Activated naive CD4-positive, alpha-beta T cell treated with anti-CD3 and anti-CD28 coated beads for 36 hours (primary cell): Measurements from ENCODE around the gene KIF26A. TPM values are rescaled to one million over a fixed set of nuclear protein-coding genes. Genes with fewer than 3 reads are reported as not detected.

Experiments
- CTCF ChIA-PET: fragments of 350-600 bp; sonication (Branson Sonifier 250); formaldehyde crosslinking; loops from one replicate; lab custom pipeline; 2021; ENCODE audit warnings: antibody characterized with exemption; lab: Charles Lee
- DNase-seq: peaks from one replicate; pipeline ENCODE4 v3.0.0-alpha.2; 2020
- H3K27ac Mint-ChIP-seq: one replicate; pipeline ENCODE4 v1.8.0; 2021; ENCODE audit warnings: mild to moderate bottlenecking, mixed read lengths
- H3K27me3 Mint-ChIP-seq: one replicate; pipeline ENCODE4 v1.8.0; 2021; ENCODE audit warnings: low read depth, mixed read lengths
- H3K36me3 Mint-ChIP-seq: one replicate; pipeline ENCODE4 v1.8.0; 2021; ENCODE audit warnings: low read depth, mixed read lengths
- H3K4me1 Mint-ChIP-seq: one replicate; pipeline ENCODE4 v1.8.0; 2021; ENCODE audit warnings: low read depth, mixed read lengths
- H3K4me3 Mint-ChIP-seq: one replicate; pipeline ENCODE4 v1.8.0; 2021; ENCODE audit warnings: mild to moderate bottlenecking, moderate library complexity, mixed read lengths
- H3K9me3 Mint-ChIP-seq: one replicate; pipeline ENCODE4 v1.8.0; 2021; ENCODE audit warnings: mixed read lengths
- intact Hi-C: fragments of 100-400 bp; cut with micrococcal nuclease; formaldehyde crosslinking; loops from one replicate; pipeline ENCODE4 v1.15.1; 2023
- total RNA-seq, 2 experiments: library from RNA; stranded (reverse); gene quantifications; one replicate each; pipeline ENCODE4 v1.2.3, GENCODE V29; 2021

The KIF26A gene
- total RNA-seq, 2 experiments from 2014 or later, result 0.07 TPM

DNA sequence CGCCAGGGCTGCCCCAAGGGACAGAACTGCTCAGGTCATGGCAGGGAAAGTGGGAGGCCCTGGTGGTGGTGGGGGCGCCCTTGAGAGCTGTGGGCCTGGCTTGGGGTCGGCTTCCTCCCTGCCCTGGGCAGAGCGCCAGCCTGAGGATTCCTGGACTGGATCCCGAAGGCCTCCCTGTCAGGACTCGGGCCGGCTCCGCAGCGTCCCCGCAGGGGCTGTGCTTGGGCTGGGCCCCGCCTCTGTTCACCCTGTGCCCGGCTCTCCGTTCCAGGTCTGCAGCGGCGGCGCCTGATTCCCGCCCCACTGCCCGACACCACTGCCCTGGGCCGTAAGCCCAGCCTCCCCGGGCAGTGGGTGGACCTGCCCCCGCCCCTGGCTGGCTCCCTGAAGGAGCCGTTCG is 39.9 kb downstream of the KIF26A start:
- Mint-ChIP-seq H3K9me3 (no peaks in the 10 kb centered on the region), H3K4me1 (no peaks in the 10 kb centered on the region)

DNA sequence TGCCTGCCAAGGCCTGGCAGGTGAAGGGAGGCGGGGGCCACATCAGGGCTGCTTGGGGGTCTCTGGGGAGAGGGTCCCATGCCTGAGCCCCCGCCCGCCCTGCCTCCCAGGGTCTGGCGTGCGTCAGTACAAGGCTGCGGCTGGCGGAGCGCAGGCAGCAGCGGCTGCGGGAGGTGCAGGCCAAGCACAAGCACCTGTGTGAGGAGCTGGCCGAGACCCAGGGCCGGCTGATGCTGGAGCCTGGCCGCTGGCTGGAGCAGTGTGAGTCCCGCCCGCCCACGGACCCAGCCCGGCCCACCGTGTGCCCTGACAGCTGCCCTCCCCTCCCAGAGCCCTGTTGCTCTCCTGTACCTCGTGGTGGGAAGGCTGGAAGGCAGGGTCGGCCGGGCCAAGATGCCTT is 40.7 kb downstream of the KIF26A start:
- Mint-ChIP-seq H3K9me3 (no peaks in the 10 kb centered on the region), H3K4me1 (no peaks in the 10 kb centered on the region), H3K27me3 (no peaks in the 10 kb centered on the region), H3K36me3 (no peaks in the 10 kb centered on the region), H3K27ac (no peak overlapping the region), H3K4me3 (no peak overlapping the region)
- CTCF ChIA-PET, result no interaction called here
- intact Hi-C loops, result no loop called here
- no peak for DNase-seq

More for the DNA sequence above, 39.9 kb downstream of the KIF26A start:
- intact Hi-C loops, result no loop called here
- H3K27ac Mint-ChIP-seq, result no peak overlapping the region
- no peaks in the 10 kb centered on the region for H3K36me3 Mint-ChIP-seq
- H3K27me3 Mint-ChIP-seq, result no peaks in the 10 kb centered on the region
- no peak overlapping the region for H3K4me3 Mint-ChIP-seq
- CTCF ChIA-PET, result no interaction called here
- DNase-seq, result no peak

DNA sequence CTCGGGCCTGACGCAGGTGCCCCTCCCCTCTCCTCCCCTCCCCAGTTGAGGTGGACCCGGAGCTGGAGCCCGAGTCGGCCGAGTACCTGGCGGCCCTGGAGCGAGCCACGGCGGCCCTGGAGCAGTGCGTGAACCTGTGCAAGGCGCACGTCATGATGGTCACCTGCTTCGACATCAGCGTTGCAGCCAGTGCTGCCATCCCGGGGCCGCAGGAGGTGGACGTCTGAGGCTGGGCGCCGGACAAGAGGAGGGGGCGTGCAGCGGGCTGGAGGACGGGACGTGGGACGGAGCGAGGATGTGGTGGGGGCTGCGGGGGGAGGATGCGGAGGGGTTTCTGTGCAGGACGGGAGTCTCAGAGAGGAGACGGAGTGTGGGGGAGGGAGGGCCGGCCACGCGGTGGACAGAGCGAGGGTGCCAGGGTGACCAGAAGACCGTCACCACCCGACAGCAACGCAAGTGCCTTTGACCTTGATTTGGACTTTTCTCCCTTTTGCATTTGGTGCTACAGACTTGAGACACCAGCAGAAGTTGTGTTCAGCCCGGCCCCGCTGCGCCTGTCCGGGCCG is 41.3 kb downstream of the KIF26A start:
- no peaks in the 10 kb centered on the region for H3K4me1 Mint-ChIP-seq
- DNase-seq, result no peak
- no peak overlapping the region for H3K4me3 Mint-ChIP-seq
- H3K27me3 Mint-ChIP-seq, result no peaks in the 10 kb centered on the region
- H3K36me3 Mint-ChIP-seq, result no peaks in the 10 kb centered on the region
- no peak overlapping the region for H3K27ac Mint-ChIP-seq
- intact Hi-C loops, result no loop called here
- CTCF ChIA-PET, result no interaction called here
- no peaks in the 10 kb centered on the region for H3K9me3 Mint-ChIP-seq

DNA sequence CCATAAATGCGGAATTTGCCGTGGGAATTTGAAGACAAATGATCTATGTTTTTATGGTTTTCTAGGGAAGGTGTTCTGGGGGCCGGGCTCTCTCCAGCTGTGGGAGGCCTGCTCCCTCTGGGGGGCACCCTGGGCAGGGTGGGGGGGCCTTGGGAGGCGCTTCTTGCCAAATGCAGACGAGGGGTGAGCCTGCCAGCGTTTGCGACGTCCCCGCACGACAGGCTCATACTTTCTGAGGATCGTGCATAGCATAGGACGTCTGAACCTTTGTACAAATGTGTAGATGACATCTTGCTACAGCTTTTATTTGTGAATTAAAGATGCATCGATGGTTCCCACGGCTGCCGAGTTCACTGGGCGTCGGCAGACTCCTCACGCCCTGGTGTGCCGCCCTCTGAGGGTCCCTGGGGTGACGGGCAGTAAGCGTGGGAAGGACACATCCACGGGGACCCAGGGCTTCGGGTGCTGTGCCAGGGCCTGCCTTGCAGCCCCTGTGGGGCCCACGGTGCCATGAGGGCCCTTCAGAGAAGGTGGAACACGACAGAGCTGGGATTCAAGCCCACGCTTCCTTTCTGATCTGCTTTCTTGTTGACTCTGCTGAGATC is 42.3 kb downstream of the KIF26A start:
- Mint-ChIP-seq H3K27ac (no peak overlapping the region), H3K36me3 (no peaks in the 10 kb centered on the region), H3K4me3 (no peak overlapping the region), H3K9me3 (no peaks in the 10 kb centered on the region), H3K27me3 (no peaks in the 10 kb centered on the region), H3K4me1 (no peaks in the 10 kb centered on the region)
- intact Hi-C loops, result no loop called here
- CTCF ChIA-PET, result no interaction called here
- DNase-seq, result no peak

DNA sequence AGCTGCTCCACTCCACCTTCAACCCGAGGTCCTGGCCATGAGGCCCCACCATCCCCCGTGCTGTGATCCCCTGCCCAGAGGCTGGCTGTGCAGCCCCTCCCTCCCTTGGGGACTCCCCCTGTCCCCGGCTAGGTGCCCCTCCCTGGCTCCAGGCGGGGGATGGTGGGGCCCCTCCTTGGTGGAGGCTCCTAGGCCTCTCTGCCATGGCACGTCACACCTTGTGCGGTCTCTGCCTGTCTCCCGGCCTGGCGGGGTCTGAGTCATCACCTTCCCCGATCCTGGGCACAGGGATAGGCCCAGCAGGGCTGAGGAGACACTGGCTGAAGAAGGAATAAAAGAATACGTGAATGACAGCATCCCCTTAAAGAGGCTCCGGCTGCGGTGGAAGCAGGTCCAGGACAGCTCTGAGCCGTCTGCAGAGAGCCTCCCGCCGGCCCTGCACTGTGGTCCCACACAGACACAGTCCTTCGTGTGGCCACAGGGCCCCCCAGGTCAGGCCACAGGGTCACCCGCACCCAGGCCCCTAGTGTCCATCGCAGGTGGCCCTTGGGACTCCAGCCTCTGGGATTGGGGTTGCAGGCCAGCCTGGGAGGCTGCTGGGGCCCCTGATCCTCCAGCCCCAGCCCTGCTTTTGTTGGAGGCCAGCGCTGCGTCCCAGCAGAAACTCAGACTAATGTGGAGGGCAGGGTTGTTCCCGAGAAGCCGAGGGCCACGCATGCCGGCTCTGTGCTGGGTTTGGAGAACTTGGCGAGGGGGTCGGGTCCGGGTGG is 43.6 kb downstream of the KIF26A start:
- intact Hi-C loops, result no loop called here
- no peaks in the 10 kb centered on the region for H3K27me3 Mint-ChIP-seq
- no peak overlapping the region for H3K27ac Mint-ChIP-seq
- H3K4me1 Mint-ChIP-seq, result no peaks in the 10 kb centered on the region
- H3K36me3 Mint-ChIP-seq, result no peaks in the 10 kb centered on the region
- no peaks in the 10 kb centered on the region for H3K9me3 Mint-ChIP-seq
- DNase-seq, result no peak
- CTCF ChIA-PET, result no interaction called here
- no peak overlapping the region for H3K4me3 Mint-ChIP-seq

GRCh38 chr14:104182857-104183425 is 44.6 kb downstream of the KIF26A start:
- Mint-ChIP-seq H3K9me3 (no peaks in the 10 kb centered on the region), H3K4me3 (no peak overlapping the region), H3K27me3 (no peaks in the 10 kb centered on the region), H3K4me1 (no peaks in the 10 kb centered on the region), H3K27ac (no peak overlapping the region), H3K36me3 (no peaks in the 10 kb centered on the region)
- CTCF ChIA-PET, result no interaction called here
- intact Hi-C loops, result no loop called here
- no peak for DNase-seq

DNA sequence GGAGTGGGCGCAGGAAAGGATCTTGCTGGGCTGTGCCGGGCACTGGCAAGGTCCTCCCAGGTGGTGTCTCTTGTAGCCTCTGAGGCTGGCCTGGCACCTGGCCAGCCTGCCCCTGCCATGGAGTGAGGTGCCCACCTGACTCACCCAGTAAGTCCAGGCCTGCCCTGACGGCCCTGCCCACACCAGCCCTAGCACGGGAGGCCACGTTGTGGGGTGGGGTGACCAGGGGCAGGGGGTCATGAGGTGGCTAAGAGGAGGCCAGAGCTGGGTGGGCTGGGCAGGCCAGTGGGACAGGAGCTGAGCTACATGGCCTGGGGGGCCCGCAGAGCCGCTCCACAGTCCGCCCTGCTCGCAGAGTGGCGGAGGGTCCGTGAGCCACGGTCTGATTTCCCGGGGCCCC is 45.4 kb downstream of the KIF26A start:
- no peaks in the 10 kb centered on the region for H3K27me3 Mint-ChIP-seq
- H3K27ac Mint-ChIP-seq, result no peak overlapping the region
- CTCF ChIA-PET, result no interaction called here
- H3K36me3 Mint-ChIP-seq, result no peaks in the 10 kb centered on the region
- no peaks in the 10 kb centered on the region for H3K4me1 Mint-ChIP-seq
- H3K9me3 Mint-ChIP-seq, result no peaks in the 10 kb centered on the region
- intact Hi-C loops, result no loop called here
- no peak for DNase-seq
- no peak overlapping the region for H3K4me3 Mint-ChIP-seq

DNA sequence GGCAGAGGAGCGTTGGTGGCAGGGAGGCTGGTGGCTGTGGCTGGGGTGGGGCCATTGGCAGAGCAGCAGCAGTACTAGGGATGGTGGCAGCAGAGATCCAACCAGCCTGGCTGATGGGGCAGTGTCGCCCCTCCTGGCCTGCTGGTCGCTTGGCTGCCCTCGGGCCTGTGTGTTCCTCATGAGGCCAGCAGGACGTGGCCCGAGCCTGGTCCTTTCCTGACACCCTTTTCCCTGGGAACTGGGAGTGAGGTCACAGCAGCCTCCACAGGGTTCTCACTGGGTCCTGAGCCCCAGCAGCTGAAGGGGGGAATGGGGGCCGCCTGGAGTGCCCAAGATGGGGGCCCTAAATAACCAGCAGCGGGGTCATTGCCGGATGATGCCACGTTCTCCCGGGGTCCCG is 46.1 kb downstream of the KIF26A start:
- H3K4me3 Mint-ChIP-seq, result no peak overlapping the region
- H3K9me3 Mint-ChIP-seq, result no peaks in the 10 kb centered on the region
- H3K36me3 Mint-ChIP-seq, result no peaks in the 10 kb centered on the region
- H3K27ac Mint-ChIP-seq, result no peak overlapping the region
- intact Hi-C loops, result no loop called here
- H3K4me1 Mint-ChIP-seq, result no peaks in the 10 kb centered on the region
- DNase-seq, result no peak
- no peaks in the 10 kb centered on the region for H3K27me3 Mint-ChIP-seq
- CTCF ChIA-PET, result no interaction called here

GRCh38 chr14:104184911-104185499 is 46.6 kb downstream of the KIF26A start:
- Mint-ChIP-seq H3K4me1 (no peaks in the 10 kb centered on the region), H3K9me3 (no peaks in the 10 kb centered on the region), H3K36me3 (no peaks in the 10 kb centered on the region), H3K27ac (no peak overlapping the region), H3K27me3 (no peaks in the 10 kb centered on the region), H3K4me3 (no peak overlapping the region)
- CTCF ChIA-PET, result no interaction called here
- intact Hi-C loops, result no loop called here
- DNase-seq, result no peak

- CTCF ChIA-PET, result no interaction called here
- Mint-ChIP-seq H3K4me1 (no peaks in the 10 kb centered on the region), H3K4me3 (no peak overlapping the region)
Measured at GRCh38 chr14:104185916-104186495, 47.6 kb downstream of the KIF26A start.

GRCh38 chr14:104186575-104186974 is 48.2 kb downstream of the KIF26A start:
- H3K9me3 Mint-ChIP-seq, result no peaks in the 10 kb centered on the region
- intact Hi-C loops, result no loop called here
- H3K36me3 Mint-ChIP-seq, result no peaks in the 10 kb centered on the region
- no peaks in the 10 kb centered on the region for H3K4me1 Mint-ChIP-seq
- no peak overlapping the region for H3K27ac Mint-ChIP-seq
- no peaks in the 10 kb centered on the region for H3K27me3 Mint-ChIP-seq
- CTCF ChIA-PET, result no interaction called here
- DNase-seq, result no peak
- H3K4me3 Mint-ChIP-seq, result no peak overlapping the region

More at GRCh38 chr14:104185916-104186495, 47.6 kb downstream of the KIF26A start:
- H3K9me3 Mint-ChIP-seq, result no peaks in the 10 kb centered on the region
- intact Hi-C loops, result no loop called here
- H3K27me3 Mint-ChIP-seq, result no peaks in the 10 kb centered on the region
- no peaks in the 10 kb centered on the region for H3K36me3 Mint-ChIP-seq
- DNase-seq, result no peak
- H3K27ac Mint-ChIP-seq, result no peak overlapping the region

- no peak overlapping the region for H3K4me3 Mint-ChIP-seq
- no peaks in the 10 kb centered on the region for H3K4me1 Mint-ChIP-seq
- H3K9me3 Mint-ChIP-seq, result no peaks in the 10 kb centered on the region
- CTCF ChIA-PET, result no interaction called here
- H3K27ac Mint-ChIP-seq, result no peak overlapping the region
- no peaks in the 10 kb centered on the region for H3K36me3 Mint-ChIP-seq
- no peak for DNase-seq
- H3K27me3 Mint-ChIP-seq, result no peaks in the 10 kb centered on the region
- intact Hi-C loops, result no loop called here
Measured at GRCh38 chr14:104187121-104187889, 48.9 kb downstream of the KIF26A start.
